Astrocyte of the spinal cord (primary cell): Measurements from ENCODE around the gene C1orf198.

Experiments
- DNase-seq: peaks from one replicate; pipeline ENCODE4 v3.0.0; 2011; ENCODE audit warnings: low read depth, low spot score
- H3K4me3 ChIP-seq: 2 replicates; pipeline ENCODE4 v1.5.1; 2011; ENCODE audit warnings: low read depth, mild to moderate bottlenecking, low read length, moderate library complexity
- CTCF ChIP-seq: IDR thresholded peaks from 2 replicates; pipeline ENCODE4 v1.5.1; 2012; ENCODE audit warnings: low read depth, mild to moderate bottlenecking, low read length, inconsistent platforms
- in situ Hi-C: cut with HindIII; loops from 2 replicates; pipeline ENCODE4 v1.10.0; 2017; ENCODE audit warnings: low sequenced_read_pairs

The C1orf198 gene

GRCh38 chr1:230839173-230839572, 29.1 kb downstream of the C1orf198 start:
- no peak overlapping the region for H3K4me3 ChIP-seq
- DNase-seq = no peak
- TF ChIP-seq CTCF = no peak
- in situ Hi-C loops = no loop called here

GRCh38 chr1:230836793-230837192, 31.5 kb downstream of the C1orf198 start:
- no peak for TF ChIP-seq CTCF
- no peak for DNase-seq
- in situ Hi-C loops = no loop called here
- no peak overlapping the region for H3K4me3 ChIP-seq

GRCh38 chr1:230836347-230836746, 32.0 kb downstream of the C1orf198 start:
- H3K4me3 ChIP-seq = no peak overlapping the region
- no peak for TF ChIP-seq CTCF
- no peak for DNase-seq
- in situ Hi-C loops = no loop called here

GRCh38 chr1:230834292-230834691, 34.0 kb downstream of the C1orf198 start:
- DNase-seq = no peak
- no peak overlapping the region for H3K4me3 ChIP-seq
- in situ Hi-C loops = no loop called here
- TF ChIP-seq CTCF = no peak

- TF ChIP-seq CTCF = no peak
- no peak overlapping the region for H3K4me3 ChIP-seq
- in situ Hi-C loops = no loop called here
- no peak for DNase-seq
These were observed 34.8 kb downstream of the C1orf198 start for GRCh38 chr1:230833511-230833910.

GRCh38 chr1:230832476-230832875, 35.8 kb downstream of the C1orf198 start:
- TF ChIP-seq CTCF = no peak
- no peak for DNase-seq

GRCh38 chr1:230831771-230832170, 36.5 kb downstream of the C1orf198 start:
- no peak for DNase-seq
- in situ Hi-C loops = no loop called here
- TF ChIP-seq CTCF = no peak

More at GRCh38 chr1:230832476-230832875, 35.8 kb downstream of the C1orf198 start:
- no peak overlapping the region for H3K4me3 ChIP-seq
- in situ Hi-C loops = no loop called here

More at GRCh38 chr1:230831771-230832170, 36.5 kb downstream of the C1orf198 start:
- no peak overlapping the region for H3K4me3 ChIP-seq
